SK-N-SH (cell line): Measurements from ENCODE around the gene ARAP3. TPM values are rescaled to one million over a fixed set of nuclear protein-coding genes. Genes with fewer than 3 reads are reported as not detected.

Experiments
- CTCF ChIA-PET: fragments of 300-600, 350-600 bp; formaldehyde crosslinking; extraction: SDS; loops from one replicate; lab custom pipeline; 2021; lab: Yijun Ruan, JAX
- POLR2A ChIA-PET: fragments of 350-600 bp; sonication (Branson Sonifier 250); formaldehyde crosslinking; extraction: SDS; loops from one replicate; lab custom pipeline; 2020; ENCODE audit warnings: antibody characterized with exemption, inconsistent platforms; lab: Yijun Ruan, JAX
- DNase-seq: peaks from one replicate; pipeline ENCODE4 v3.0.0; 2012
- H2AFZ ChIP-seq: fragments of 200-600 bp; sonication (generic); 2 replicates; pipeline ENCODE4 v1.8.1; 2016; ENCODE audit warnings: antibody characterized with exemption, mild to moderate bottlenecking, low read depth
- H3F3A ChIP-seq: fragments of 200-600 bp; sonication (generic); replicated peaks from 2 replicates; pipeline ENCODE3; 2016; ENCODE audit warnings: antibody characterized with exemption, mild to moderate bottlenecking; ENCODE audit not compliant: insufficient read depth
- H3K27ac ChIP-seq, 2 experiments: fragments of 200-500 bp in 1 of 2; fragments of 200-600 bp in 1 of 2; sonication (Bioruptor generic) in 1 of 2; sonication (generic), shearing (Covaris generic) in 1 of 2; 2 replicates each; pipeline versions ENCODE4 v1.5.1 to v1.6.1; 2014 to 2016; ENCODE audit warnings: low read depth in 2 of 2, inconsistent platforms in 1 of 2, low read length in 1 of 2, mild to moderate bottlenecking in 1 of 2, mixed read lengths in 1 of 2
- H3K27me3 ChIP-seq: fragments of 200-600 bp; sonication (generic), shearing (Covaris generic); 2 replicates; pipeline ENCODE4 v1.6.1; 2016; ENCODE audit warnings: mixed run types; ENCODE audit not compliant: insufficient read depth
- H3K36me3 ChIP-seq, 2 experiments: fragments of 200-500 bp in 1 of 2; fragments of 200-600 bp in 1 of 2; sonication (Bioruptor generic) in 1 of 2; sonication (generic) in 1 of 2; replicated peaks in 1 of 2; 2 replicates each; pipeline versions ENCODE3 to v1.5.1; 2014 to 2016; ENCODE audit warnings: low read length in 1 of 2, mild to moderate bottlenecking in 1 of 2; ENCODE audit not compliant: insufficient read depth in 2 of 2, control insufficient read depth in 1 of 2
- H3K4me1 ChIP-seq, 2 experiments: fragments of 200-500 bp in 1 of 2; fragments of 200-600 bp in 1 of 2; sonication (Bioruptor generic) in 1 of 2; sonication (generic), shearing (Covaris generic) in 1 of 2; 2 replicates each; pipeline versions ENCODE4 v1.5.1 to v1.6.1; 2014 to 2016; ENCODE audit warnings: low read depth in 1 of 2, low read length in 1 of 2, mixed run types in 1 of 2; ENCODE audit not compliant: insufficient read depth in 2 of 2, control insufficient read depth in 1 of 2
- H3K4me2 ChIP-seq: fragments of 200-600 bp; sonication (generic), shearing (Covaris generic); 2 replicates; pipeline ENCODE4 v1.6.1; 2017; ENCODE audit warnings: mixed run types
- H3K4me3 ChIP-seq, 2 experiments: fragments of 200-500 bp in 1 of 2; fragments of 200-600 bp in 1 of 2; sonication (Bioruptor generic) in 1 of 2; sonication (generic), shearing (Covaris generic) in 1 of 2; 2 replicates each; pipeline versions ENCODE4 v1.5.1 to v1.8.1; 2014 to 2016; ENCODE audit warnings: low read depth in 2 of 2, inconsistent platforms in 1 of 2, low read length in 1 of 2, mild to moderate bottlenecking in 1 of 2, mixed read lengths in 1 of 2, moderate library complexity in 1 of 2
- H3K79me2 ChIP-seq: fragments of 200-600 bp; sonication (generic); 2 replicates; pipeline ENCODE4 v1.8.1; 2017; ENCODE audit warnings: mild to moderate bottlenecking; ENCODE audit not compliant: insufficient read depth
- H3K9ac ChIP-seq: fragments of 200-600 bp; sonication (generic); 2 replicates; pipeline ENCODE4 v1.6.1; 2017; ENCODE audit warnings: mixed run types
- H3K9me2 ChIP-seq: fragments of 200-600 bp; sonication (generic); 2 replicates; pipeline ENCODE4 v1.6.1; 2017; ENCODE audit warnings: mixed run types
- H3K9me3 ChIP-seq: fragments of 200-600 bp; sonication (generic); 2 replicates; pipeline ENCODE4 v1.6.1; 2017; ENCODE audit warnings: mixed run types, mild to moderate bottlenecking, moderate library complexity
- H4K20me1 ChIP-seq: fragments of 200-600 bp; sonication (generic); 2 replicates; pipeline ENCODE4 v1.6.1; 2017; ENCODE audit warnings: mild to moderate bottlenecking, mixed run types; ENCODE audit not compliant: insufficient read depth
- CHD2 ChIP-seq: fragments of 150-350 bp; IDR thresholded peaks from 2 replicates; pipeline ENCODE4 v1.6.1; 2018; ENCODE audit warnings: low read length; ENCODE audit not compliant: partially characterized antibody
- ELF1 ChIP-seq: IDR thresholded peaks from 2 replicates; pipeline ENCODE4 v1.4.0; 2012
- EZH2phosphoT487 ChIP-seq: fragments of 200-600 bp; sonication (generic); IDR thresholded peaks from 2 replicates; pipeline ENCODE4 v1.6.1; 2017; ENCODE audit warnings: low read depth, mixed run types, mild to moderate bottlenecking, antibody characterized with exemption, moderate library complexity, borderline replicate concordance
- FOSL2 ChIP-seq: IDR thresholded peaks from 2 replicates; pipeline ENCODE4 v1.4.0; 2012; ENCODE audit warnings: low read depth, mild to moderate bottlenecking, moderate library complexity, borderline replicate concordance
- FOXM1 ChIP-seq: IDR thresholded peaks from 2 replicates; pipeline ENCODE4 v1.4.0; 2012; ENCODE audit warnings: low read depth, mild to moderate bottlenecking
- GABPA ChIP-seq: IDR thresholded peaks from 2 replicates; pipeline ENCODE4 v1.4.0; 2012; ENCODE audit warnings: low read depth, mild to moderate bottlenecking
- GATA2 ChIP-seq: sonication (generic); formaldehyde crosslinking; IDR thresholded peaks from 2 replicates; pipeline ENCODE4 v1.5.0; 2020; ENCODE audit warnings: mild to moderate bottlenecking, missing genetic modification reagents
- JUND ChIP-seq: IDR thresholded peaks from 2 replicates; pipeline ENCODE4 v1.4.0; 2012
- NFIC ChIP-seq: IDR thresholded peaks from 2 replicates; pipeline ENCODE4 v1.4.0; 2012; ENCODE audit warnings: borderline replicate concordance
- NRF1 ChIP-seq: IDR thresholded peaks from 2 replicates; pipeline ENCODE4 v1.6.1; 2012; ENCODE audit warnings: low read depth, mild to moderate bottlenecking, low read length
- POLR2AphosphoS5 ChIP-seq: IDR thresholded peaks from 2 replicates; pipeline ENCODE4 v1.6.1; 2012; ENCODE audit warnings: low read depth, low read length
- REST ChIP-seq: IDR thresholded peaks from 2 replicates; pipeline ENCODE4 v1.6.1; 2012; ENCODE audit warnings: mild to moderate bottlenecking, low read depth, low read length, moderate library complexity
- SMC3 ChIP-seq: IDR thresholded peaks from 2 replicates; pipeline ENCODE4 v1.6.1; 2012; ENCODE audit warnings: low read depth, low read length, improper control_type of control experiment
- TCF12 ChIP-seq: IDR thresholded peaks from 2 replicates; pipeline ENCODE4 v1.4.0; 2012
- USF2 ChIP-seq: fragments of 150-350 bp; IDR thresholded peaks from 2 replicates; pipeline ENCODE4 v1.6.1; 2017; ENCODE audit warnings: antibody characterized with exemption, low read length, low read depth, borderline replicate concordance
- YY1 ChIP-seq: IDR thresholded peaks from 2 replicates; pipeline ENCODE4 v1.4.0; 2012; ENCODE audit warnings: low read depth, mild to moderate bottlenecking
- WGBS: methylation state at CpG from one replicate; pipeline ENCODE4 v1.1.6; 2017; ENCODE audit warnings: low lambda C conversion rate; 5-methylcytosine and 5-hydroxymethylcytosine counted together
- polyA plus RNA-seq, 3 experiments: library from polyadenylated mRNA; depleted of rRNA; stranded (reverse); fragments of >200 nt; gene quantifications; 2 replicates each; pipeline ENCODE4 v1.2.3, GENCODE V29; 2012

ARAP3 gene
- polyA plus RNA-seq, 1 of the 3 experiments (the other 2 are of a cell fraction): 6.5 TPM

GRCh38 chr5:141650851-141651727, 30.9 kb downstream of the ARAP3 start, which contains the start of gene FCHSD1:
TSS of gene FCHSD1 (minus strand) at chr5:141651418. CDS start at chr5:141651368, 50 bp downstream.
- Histone ChIP-seq H3K27ac (peak within 1 kb of the TSS in 1 of 2 experiments; percentile 45; a peak in 1 of 4 replicates), H3K79me2 (peaks cover 14% of the 10 kb centered on the region), H3K4me1 (peaks cover 0 to 15% of the 10 kb centered on the region in 2 experiments; a peak in 1 of 4 replicates), H3K9ac (peak within 1 kb of the TSS; percentile 76), H3K36me3 (peaks cover 4 to 35% of the 10 kb centered on the region in 2 experiments), H2AFZ (peak within 1 kb of the TSS; percentile 96; the same call in 1 of the 2 replicates), H3K9me3 (no peaks in the 10 kb centered on the region), H4K20me1 (no peaks in the 10 kb centered on the region), H3K4me2 (peak within 1 kb of the TSS; percentile 93), H3K4me3 (peak within 1 kb of the TSS; percentile 74 to 83), H3K9me2 (no peaks in the 10 kb centered on the region), H3F3A (peaks cover 6% of the 10 kb centered on the region), H3K27me3 (no peaks in the 10 kb centered on the region)
- POLR2A ChIA-PET: interaction anchor here (0.9 to 1.9 kb wide), 4 partner anchors 8 to 32 kb away, joined by 3 to 10 read pairs (median 4); partner anchors contain the start of genes DIAPH1, HDAC3 and RELL2
- TF ChIP-seq ELF1 (peak; percentile 57; the same call in 1 of the 2 replicates), POLR2AphosphoS5 (peak; percentile 70; the same call in 1 of the 2 replicates), REST (no peak), EZH2phosphoT487 (no peak), FOXM1 (no peak), NRF1 (no peak), JUND (no peak)
- CTCF ChIA-PET: interaction anchor here (0.8 to 4.4 kb wide), 12 partner anchors 9 to 318 kb away, joined by 3 to 36 read pairs (median 4); partner anchors contain the start of genes DIAPH1, HDAC3, RELL2 and RNF14
- peak; percentile 99 for DNase-seq
- WGBS: 8% methylated on average over 7 of the region's 50 CpGs

- Histone ChIP-seq H3K4me3 (peak overlapping the region in 1 of 2 experiments; percentile 83; a peak in 2 of 4 replicates), H3K79me2 (peaks cover 14% of the 10 kb centered on the region), H3K9me3 (no peaks in the 10 kb centered on the region), H3K36me3 (peaks cover 8 to 37% of the 10 kb centered on the region in 2 experiments), H4K20me1 (no peaks in the 10 kb centered on the region), H3K4me1 (peaks cover 0 to 15% of the 10 kb centered on the region in 2 experiments; a peak in 1 of 4 replicates), H2AFZ (no peak overlapping the region), H3K9me2 (no peaks in the 10 kb centered on the region), H3K27ac (no peak overlapping the region), H3K4me2 (peak overlapping the region; percentile 93), H3F3A (peaks cover 6% of the 10 kb centered on the region), H3K9ac (no peak overlapping the region), H3K27me3 (no peaks in the 10 kb centered on the region)
- CTCF ChIA-PET: interaction anchor here (1.6 to 2.7 kb wide), 3 partner anchors 15 to 83 kb away, joined by 5 to 13 read pairs (median 9); no protein-coding TSS in a partner anchor
- POLR2A ChIA-PET: interaction anchor here (3.7 kb wide), 1 partner anchor 13 kb away, joined by 18 read pairs; the partner anchor contains the start of genes HDAC3 and RELL2
- no peak for DNase-seq
- TF ChIP-seq USF2: no peak
- TF ChIP-seq CHD2: no peak
- TF ChIP-seq NFIC: no peak
- no peak for TF ChIP-seq TCF12
- TF ChIP-seq YY1: no peak
- no peak for TF ChIP-seq EZH2phosphoT487
- TF ChIP-seq SMC3: no peak
- no peak for TF ChIP-seq GABPA
- TF ChIP-seq GATA2 (CRISPR knock-in tag): no peak
- no peak for TF ChIP-seq FOSL2
- no peak for TF ChIP-seq REST
Observed at GRCh38 chr5:141649972-141650371, 32.1 kb downstream of the ARAP3 start.
